NCI-H82 (cell line): ENCODE data around the gene KIR2DL3.
"Not testable (repeated sequence)": the region's sequence is repeated elsewhere in the genome, so short reads cannot be mapped to it uniquely, and the experiment has no call there.

Experiments used
- DNase-seq: peaks from one replicate; lab custom pipeline; 2025; lab: John Stamatoyannopoulos, UW

The KIR2DL3 gene

GRCh38 chr19:54738306-54738705 is at the start of gene KIR2DL3:
KIR2DL3 (plus strand) TSS chr19:54738513; CDS start chr19:54738546, 33 bp downstream.
- DNase-seq = not testable (repeated sequence)

- DNase-seq = no peak
Measured at GRCh38 chr19:54691582-54692297, 46.6 kb upstream of the KIR2DL3 start.

DNA sequence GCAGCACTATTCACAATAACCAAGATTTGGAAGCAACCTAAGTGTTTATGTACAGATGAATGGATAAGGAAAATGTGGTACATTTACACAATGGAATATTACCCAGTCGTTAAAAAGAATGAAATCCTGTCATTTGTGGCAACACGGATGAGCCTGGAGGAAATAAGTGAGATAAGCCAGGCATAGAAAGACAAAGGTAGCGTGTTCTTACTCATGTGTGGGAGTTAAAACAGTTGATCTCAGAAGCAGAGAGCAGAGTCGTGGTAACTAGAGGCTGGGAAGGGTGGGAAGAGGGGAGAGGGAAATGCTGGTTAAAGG is 46.1 kb upstream of the KIR2DL3 start:
- DNase-seq = no peak

DNA sequence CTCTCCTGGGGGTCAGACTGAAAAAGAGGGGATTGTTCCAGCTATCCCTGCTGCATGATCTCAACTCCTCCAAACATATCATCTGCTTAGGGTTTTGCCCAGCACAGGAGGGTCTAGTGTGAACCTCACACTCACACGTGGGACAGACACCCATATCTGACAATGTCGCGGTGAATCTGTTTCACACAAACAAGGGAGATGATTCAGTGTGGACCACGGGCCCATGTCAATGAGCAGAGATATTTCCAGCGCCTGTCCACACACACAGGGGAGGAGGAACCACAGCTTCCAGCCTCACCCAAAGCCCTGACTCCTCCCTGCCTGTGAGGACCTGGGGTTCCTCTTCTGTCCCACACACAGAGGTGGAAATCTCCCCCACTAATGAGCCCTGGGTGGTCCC is 43.7 kb upstream of the KIR2DL3 start:
- DNase-seq = no peak

DNA sequence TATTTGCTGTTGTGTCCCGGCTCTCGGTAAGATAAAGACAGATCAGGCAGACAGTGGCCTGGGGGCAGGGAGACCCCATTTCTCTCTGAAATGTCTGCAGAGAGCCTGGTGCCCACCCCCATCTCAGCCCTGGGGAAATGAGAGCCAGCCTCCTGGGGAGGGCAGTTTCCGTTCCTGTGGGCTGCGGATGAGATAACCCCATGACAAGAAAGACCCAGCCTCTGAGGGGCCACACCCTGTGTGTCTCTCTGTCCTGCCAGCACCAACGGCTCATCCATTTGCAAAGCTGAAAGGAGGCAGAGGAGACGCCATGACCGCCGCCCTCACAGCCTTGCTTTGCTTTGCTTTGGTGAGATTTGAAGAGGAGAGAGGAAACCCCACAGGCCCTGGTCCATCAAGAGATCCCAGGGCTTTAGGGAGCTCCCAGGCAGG is 42.2 kb upstream of the KIR2DL3 start:
- no peak for DNase-seq

DNA sequence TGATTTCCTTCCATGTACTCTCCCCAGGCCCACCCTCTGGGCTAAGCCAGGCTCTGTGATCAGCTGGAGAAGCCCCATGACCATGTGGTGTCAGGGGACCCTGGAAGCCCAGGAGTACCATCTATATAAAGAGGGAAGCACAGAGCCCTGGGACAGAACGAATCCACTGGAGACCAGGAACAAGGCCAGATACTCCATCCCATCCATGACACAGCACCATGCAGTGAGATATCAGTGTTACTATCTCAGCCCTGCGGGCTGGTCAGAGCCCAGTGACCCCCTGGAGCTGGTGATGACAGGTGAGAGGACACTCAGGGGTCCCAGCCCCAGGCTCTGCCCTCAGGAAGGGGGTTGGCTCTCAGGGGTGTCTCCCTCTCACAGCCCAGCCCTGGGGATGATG is 41.5 kb upstream of the KIR2DL3 start:
- DNase-seq = no peak

- DNase-seq = not testable (repeated sequence)
Measured at GRCh38 chr19:54697716-54698115, 40.6 kb upstream of the KIR2DL3 start.

DNA sequence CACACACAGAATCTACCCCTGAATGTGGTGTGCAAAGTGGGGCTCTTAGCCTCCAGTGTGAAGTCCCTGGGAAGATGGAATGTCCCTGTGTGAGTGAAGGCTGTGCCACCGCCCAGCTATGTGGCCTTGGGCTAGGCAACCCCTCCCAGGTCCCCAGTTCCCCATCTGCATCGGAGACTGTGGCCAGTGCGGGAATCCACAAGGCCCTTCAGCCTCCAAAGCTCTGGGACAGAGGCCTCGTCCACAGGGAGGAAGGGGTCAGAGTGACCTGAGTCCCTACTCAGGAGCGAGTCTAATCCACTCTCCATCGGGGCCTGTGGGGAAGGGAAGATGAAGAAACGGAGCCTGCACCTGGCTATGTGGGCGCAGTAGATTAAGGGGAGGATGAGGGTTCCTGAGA is 33.4 kb upstream of the KIR2DL3 start:
- no peak for DNase-seq

- no peak for DNase-seq
Measured at GRCh38 chr19:54707962-54708361, 30.4 kb upstream of the KIR2DL3 start.

DNA sequence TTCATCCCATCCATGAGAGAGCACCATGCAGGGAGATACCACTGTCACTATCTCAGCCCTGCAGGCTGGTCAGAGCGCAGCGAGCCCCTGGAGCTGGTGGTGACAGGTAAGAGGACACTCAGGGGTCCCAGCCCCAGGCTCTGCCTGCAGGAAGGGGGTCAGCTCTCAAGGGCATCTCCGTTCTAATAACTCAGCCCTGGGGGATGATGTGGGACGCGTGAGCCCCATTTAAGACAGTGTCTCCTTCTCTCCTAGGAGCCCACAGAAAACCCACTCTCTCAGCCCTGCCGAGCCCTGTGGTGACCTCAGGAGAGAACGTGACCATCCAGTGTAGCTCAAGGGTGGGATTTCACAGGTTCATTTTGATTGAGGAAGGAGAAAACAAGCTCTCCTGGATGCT is 29.5 kb upstream of the KIR2DL3 start:
- no peak for DNase-seq

DNA sequence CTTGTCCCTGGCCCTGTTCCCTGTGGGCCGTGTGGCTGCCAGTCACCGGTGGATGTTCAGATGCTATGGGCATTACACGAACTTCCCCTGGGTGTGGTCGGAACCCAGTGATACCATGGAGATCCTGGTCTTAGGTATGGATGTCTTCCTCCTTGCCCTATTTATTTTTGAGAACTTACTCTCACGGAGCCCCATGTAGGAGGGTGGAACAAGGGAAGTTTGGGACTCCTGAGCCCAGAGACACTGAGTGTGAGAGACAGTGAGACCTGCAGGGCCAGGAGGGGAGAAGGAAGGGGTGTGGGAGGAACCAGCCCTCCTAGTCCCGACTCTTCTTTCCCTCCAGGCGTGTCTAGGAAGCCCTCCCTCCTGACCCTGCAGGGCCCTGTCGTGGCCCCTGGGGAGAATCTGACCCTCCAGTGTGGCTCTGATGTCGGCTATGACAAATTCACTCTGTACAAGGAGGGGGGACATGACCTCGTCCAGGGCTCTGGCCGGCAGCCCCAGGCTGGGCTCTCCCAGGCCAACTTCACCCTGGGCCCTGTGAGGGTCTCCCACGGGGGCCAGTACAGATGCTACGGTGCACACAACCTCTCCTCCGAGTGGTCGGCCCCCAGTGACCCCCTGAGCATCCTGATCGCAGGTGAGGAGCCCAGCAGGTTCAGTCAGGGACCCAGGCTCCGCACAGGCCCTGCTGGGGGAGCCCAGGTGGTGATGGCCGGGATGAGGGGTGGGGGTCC is 28.9 kb upstream of the KIR2DL3 start:
- DNase-seq = no peak

DNA sequence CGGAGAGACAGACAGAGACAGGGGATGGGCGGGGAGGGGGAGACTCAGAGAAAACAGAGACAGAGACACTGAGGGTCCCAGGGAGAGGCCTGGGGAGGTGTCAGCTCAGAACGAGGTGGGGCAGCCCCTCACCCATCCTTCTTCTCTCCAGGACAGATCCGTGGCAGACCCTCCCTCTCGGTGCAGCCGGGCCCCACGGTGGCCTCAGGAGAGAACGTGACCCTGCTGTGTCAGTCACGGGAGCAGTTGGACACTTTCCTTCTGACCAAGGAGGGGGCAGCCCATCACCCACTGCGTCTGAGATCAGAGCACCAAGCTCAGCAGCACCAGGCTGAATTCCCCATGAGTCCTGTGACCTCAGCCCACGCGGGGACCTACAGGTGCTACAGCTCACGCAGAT is 28.4 kb upstream of the KIR2DL3 start:
- DNase-seq = not testable (repeated sequence)

- DNase-seq = no peak
Measured at GRCh38 chr19:54724142-54724541, 14.2 kb upstream of the KIR2DL3 start, which contains the start of gene KIR3DL3. KIR3DL3 (plus strand) TSS chr19:54724442; CDS start chr19:54724497, 55 bp downstream.

DNA sequence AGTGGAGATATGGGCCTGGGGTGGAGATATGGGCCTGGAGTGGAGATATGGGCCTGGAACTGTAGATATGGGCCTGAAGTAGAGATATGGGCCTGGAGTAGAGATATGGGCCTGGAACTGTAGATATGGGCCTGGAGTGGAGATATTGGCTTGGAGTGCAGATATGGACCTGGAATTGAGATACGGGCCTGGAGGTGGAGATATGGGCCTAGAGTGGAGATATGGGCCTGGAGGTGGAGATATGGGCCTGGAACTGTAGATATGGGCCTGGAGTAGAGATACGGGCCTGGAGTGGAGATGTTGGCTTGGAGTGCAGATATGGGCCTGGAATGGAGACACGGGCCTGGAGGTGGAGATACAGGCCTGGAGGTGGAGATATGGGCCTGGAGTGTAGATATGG is 13.7 kb upstream of the KIR2DL3 start:
- no peak for DNase-seq

DNA sequence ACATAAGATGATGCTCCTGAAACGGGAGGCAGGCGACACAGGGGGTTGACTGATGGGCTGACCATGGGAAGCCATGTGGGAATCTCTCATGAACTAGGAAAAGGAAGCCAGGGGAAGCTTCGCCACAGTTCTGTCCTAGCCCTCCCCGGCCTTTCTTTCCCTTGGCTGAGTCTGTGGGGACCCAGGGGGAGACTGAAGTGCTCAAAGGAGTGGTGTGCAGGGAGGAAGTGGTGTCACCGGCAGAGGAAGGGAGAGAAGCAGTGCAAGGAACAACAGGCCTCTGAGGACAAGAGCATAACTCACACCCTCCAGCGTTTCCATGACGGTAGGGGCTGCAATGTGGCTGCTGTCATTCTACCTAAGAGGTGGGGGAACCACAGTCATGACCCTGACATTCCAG is 13.0 kb upstream of the KIR2DL3 start:
- DNase-seq = no peak

GRCh38 chr19:54727562-54727961 is 10.8 kb upstream of the KIR2DL3 start:
- DNase-seq = no peak

DNA sequence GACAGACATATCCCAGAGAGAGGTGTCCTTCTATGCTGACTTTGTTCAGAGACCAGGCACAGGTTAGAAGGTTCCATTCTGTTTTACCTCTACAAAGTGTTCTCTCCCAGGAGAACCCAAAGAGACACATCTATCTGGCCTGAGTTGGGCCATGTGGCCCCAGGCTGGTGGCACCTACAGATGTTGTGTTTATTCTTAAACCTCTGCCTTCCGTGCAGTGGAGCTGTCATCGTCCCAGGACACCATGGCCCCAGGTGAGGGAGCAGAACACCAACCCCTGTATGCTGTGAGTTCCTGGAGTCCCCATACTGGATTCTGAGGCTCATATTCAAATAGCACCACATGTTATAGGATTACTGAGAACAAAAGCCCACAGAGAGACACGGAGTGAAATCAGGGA is 10.1 kb upstream of the KIR2DL3 start:
- no peak for DNase-seq

DNA sequence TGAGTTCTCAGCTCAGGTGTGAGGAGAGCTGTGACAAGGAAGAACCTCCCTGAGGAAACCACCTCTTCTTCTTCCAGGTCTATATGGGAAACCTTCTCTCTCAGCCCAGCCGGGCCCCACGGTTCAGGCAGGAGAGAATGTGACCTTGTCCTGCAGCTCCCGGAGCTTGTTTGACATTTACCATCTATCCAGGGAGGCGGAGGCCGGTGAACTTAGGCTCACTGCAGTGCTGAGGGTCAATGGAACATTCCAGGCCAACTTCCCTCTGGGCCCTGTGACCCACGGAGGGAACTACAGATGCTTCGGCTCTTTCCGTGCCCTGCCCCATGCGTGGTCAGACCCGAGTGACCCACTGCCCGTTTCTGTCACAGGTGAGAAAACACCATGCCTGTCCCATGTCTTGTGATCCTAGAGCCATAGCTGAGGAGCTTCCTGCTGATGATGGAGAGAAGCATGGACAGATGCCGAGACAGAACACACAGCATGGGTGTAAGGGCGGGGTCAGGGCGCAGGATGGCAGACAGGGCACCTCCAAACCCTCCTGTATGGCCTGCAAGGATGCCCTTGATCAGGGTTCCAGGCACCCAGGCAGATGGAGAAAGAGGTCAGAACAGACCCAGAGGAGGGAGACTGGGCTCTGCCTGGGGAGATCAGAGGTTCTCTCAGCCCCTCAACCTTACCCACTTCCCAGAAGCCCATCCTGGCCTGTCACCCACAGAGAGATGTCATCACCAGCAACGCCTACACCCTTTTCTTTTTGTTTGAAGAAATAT is 8.7 kb upstream of the KIR2DL3 start:
- no peak for DNase-seq

DNA sequence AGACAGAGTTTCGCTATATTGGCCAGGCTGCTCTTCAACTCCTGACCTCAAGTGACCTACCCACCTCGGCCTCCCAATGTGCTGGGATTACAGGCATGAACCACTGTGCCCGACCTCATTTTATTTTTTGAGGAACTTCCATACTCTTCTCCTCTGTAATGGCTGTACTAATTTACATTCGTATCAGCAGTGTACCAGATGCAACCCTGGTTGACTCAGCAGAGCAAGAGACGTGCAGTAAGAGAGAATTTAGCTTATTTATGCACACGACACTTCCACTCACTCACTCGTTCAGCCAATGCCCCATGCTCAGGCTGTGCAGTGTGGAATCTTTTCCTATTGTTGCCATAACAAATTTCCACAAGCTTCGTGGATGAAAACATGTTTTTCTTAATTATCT is 7.1 kb upstream of the KIR2DL3 start:
- DNase-seq = no peak

GRCh38 chr19:54738715-54739114 is 402 bp downstream of the KIR2DL3 start:
- no peak for DNase-seq

DNA sequence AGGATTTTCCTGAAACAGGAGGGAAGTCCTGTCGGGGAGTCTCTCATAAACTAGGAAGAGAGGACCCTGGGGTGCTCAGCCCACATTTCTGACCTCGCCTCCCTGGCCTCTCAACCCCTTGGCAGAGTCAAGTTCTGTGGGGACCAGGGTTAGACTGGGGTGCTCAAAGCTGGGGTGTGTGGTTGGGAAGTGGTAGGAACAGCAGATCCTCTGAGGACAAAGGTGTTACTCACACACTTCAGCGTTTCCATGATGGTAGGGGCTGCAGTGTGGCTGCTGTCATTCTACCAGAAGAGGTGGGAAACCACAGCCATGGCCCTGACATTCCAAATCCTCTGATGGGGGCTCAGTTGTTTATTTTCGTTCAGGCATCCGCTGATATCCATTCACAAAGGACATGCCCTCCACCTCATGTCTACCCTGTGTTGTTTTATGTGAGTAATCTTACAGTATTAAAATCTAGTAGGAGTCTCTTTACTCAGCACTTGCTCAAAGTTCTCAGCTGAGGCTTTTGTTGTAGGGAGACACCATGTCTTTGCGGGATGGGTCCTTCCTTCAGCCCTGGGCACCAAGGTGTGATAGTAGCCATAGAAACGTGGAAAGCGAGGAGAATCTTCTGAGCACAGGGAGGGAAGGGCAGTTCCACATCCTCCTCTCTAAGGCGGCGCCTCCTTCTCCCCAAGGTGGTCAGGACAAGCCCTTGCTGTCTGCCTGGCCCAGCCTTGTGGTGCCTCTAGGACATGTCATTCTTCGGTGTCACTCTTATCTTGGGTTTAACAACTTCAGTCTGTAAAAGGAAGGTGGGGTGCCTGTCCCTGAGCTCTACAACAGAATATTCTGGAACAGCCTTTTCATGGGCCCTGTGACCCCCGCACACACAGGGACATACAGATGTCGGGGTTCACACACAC is 1.5 kb downstream of the KIR2DL3 start:
- DNase-seq = no peak

- DNase-seq = not testable (repeated sequence)
Measured at GRCh38 chr19:54741950-54742349, 3.6 kb downstream of the KIR2DL3 start.
